GM21723 (cell line): ENCODE data around the gene TIGIT.

Experiments
- ATAC-seq: cut with Tn5 transposase; IDR thresholded peaks from one replicate; pipeline ENCODE4 v1.9.1; 2021; ENCODE audit warnings: mild to moderate bottlenecking, moderate library complexity; ENCODE audit not compliant: unreplicated experiment

The TIGIT gene

DNA sequence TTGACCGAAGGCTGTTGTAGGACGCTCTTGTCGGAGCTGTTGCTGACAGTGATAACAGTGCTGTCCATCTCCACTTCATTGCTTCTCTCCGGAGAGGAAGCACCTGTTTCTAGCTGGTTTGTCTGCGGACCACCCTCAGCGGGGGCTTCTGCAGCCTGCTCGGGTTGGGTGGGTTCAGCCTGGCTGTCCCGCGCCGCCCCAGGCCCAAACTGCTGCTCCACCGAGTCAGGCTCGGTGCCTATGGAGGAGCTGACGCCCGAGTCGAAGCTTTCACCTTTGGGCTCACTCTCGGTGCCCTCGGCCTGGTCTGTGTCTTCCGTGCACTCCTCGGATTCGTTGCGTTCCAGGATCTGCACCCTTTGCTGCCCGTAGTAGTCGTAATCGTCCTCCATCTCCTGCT lies 56.9 kb downstream of the TIGIT start:
- no peak for ATAC-seq

GRCh38 chr3:114351123-114351821 lies 57.4 kb downstream of the TIGIT start:
- no peak for ATAC-seq

DNA sequence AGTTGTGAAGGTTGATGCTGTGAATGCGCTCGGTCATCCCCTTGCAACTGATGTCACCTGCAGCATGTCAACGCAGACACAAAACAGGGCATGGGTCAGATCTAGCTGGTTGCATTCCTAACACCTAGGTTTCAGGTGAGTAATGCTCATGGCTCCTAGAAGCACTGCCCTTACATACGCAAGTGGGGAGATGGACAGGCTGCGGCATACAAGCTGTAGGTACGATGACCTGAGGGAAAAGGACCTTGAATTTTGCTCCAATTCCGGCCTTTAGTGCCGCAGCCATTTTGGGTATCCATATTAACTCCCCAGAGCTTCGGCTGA lies 58.0 kb downstream of the TIGIT start:
- no peak for ATAC-seq

- ATAC-seq, result no peak
Observed at GRCh38 chr3:114355653-114356052, 61.8 kb downstream of the TIGIT start.

DNA sequence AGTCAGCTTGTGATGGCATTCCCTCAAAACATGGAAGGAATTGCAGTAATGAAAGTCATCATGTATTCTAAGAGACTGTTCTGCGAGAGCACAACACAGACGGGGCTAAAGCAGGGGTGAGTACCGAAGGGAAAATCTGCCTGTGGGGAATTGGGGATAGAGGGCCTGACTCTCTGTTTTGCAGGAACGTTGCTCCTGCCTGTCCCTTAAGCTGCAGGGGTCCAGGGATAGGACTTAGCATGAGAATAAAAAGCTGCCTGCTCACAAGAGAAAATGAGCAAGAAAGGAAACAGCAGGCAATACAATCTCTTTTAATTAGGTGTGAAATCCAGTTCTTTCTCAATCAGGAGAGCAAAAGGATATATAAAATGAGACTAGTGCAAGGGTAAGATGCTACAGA lies 62.2 kb downstream of the TIGIT start:
- no peak for ATAC-seq

- ATAC-seq, result no peak
Observed at GRCh38 chr3:114356525-114356924, 62.7 kb downstream of the TIGIT start.
